Astrocyte (in vitro differentiated cells and primary cell): ENCODE data around the gene SRP9. TPM values are rescaled to one million over a fixed set of nuclear protein-coding genes. Genes with fewer than 3 reads are reported as not detected.
"Not testable (repeated sequence)": the region's sequence is repeated elsewhere in the genome, so short reads cannot be mapped to it uniquely, and the experiment has no call there.

ENCODE experiments used
- DNase-seq: peaks from one replicate; pipeline ENCODE4 v3.0.0-alpha.2; 2010; ENCODE audit warnings: low read depth
- FAIRE-seq: peaks from 2 replicates; lab custom pipeline; 2011; peaks lifted over from hg19 to GRCh38; lab: Jason Lieb, UNC
- H2AFZ ChIP-seq: 2 replicates; pipeline ENCODE4 v1.6.0; 2012; ENCODE audit warnings: low read depth, low read length, inconsistent platforms
- H3K27ac ChIP-seq: 2 replicates; pipeline ENCODE4 v1.5.1; 2011; ENCODE audit warnings: low read depth, low read length, inconsistent platforms
- H3K27me3 ChIP-seq: 2 replicates; pipeline ENCODE4 v1.6.0; 2011; ENCODE audit warnings: low read length, inconsistent platforms; ENCODE audit not compliant: insufficient read depth
- H3K36me3 ChIP-seq: 2 replicates; pipeline ENCODE4 v1.5.1; 2011; ENCODE audit warnings: low read length, inconsistent platforms; ENCODE audit not compliant: insufficient read depth
- H3K4me1 ChIP-seq: 2 replicates; pipeline ENCODE4 v1.5.1; 2011; ENCODE audit warnings: low read length, inconsistent platforms; ENCODE audit not compliant: insufficient read depth
- H3K4me2 ChIP-seq: 2 replicates; pipeline ENCODE4 v1.6.0; 2012; ENCODE audit warnings: low read length, inconsistent platforms
- H3K4me3 ChIP-seq: 2 replicates; pipeline ENCODE4 v1.5.1; 2011; ENCODE audit warnings: low read depth, mild to moderate bottlenecking, low read length, inconsistent platforms; ENCODE audit not compliant: insufficient read depth
- H3K79me2 ChIP-seq: 2 replicates; pipeline ENCODE4 v1.6.0; 2012; ENCODE audit warnings: mild to moderate bottlenecking, low read length, inconsistent platforms; ENCODE audit not compliant: insufficient read depth
- H3K9ac ChIP-seq: 2 replicates; pipeline ENCODE4 v1.6.0; 2012; ENCODE audit warnings: mild to moderate bottlenecking, low read length, inconsistent platforms
- H3K9me3 ChIP-seq: 2 replicates; pipeline ENCODE4 v1.5.1; 2012; ENCODE audit warnings: low read depth, mild to moderate bottlenecking, low read length, inconsistent platforms; ENCODE audit not compliant: insufficient read depth
- H4K20me1 ChIP-seq: 2 replicates; pipeline ENCODE4 v1.6.0; 2012; ENCODE audit warnings: low read length, inconsistent platforms; ENCODE audit not compliant: insufficient read depth
- H3K27ac Mint-ChIP-seq: one replicate; pipeline ENCODE4 v1.8.0; 2021; ENCODE audit warnings: mild to moderate bottlenecking, mixed read lengths; ENCODE audit not compliant: unreplicated experiment
- H3K27me3 Mint-ChIP-seq: one replicate; pipeline ENCODE4 v1.8.0; 2021; ENCODE audit warnings: low read depth, mixed read lengths; ENCODE audit not compliant: unreplicated experiment
- H3K36me3 Mint-ChIP-seq: one replicate; pipeline ENCODE4 v1.8.0; 2021; ENCODE audit warnings: low read depth, mixed read lengths; ENCODE audit not compliant: unreplicated experiment
- H3K4me1 Mint-ChIP-seq: one replicate; pipeline ENCODE4 v1.8.0; 2021; ENCODE audit warnings: low read depth, mixed read lengths; ENCODE audit not compliant: unreplicated experiment
- H3K4me3 Mint-ChIP-seq: one replicate; pipeline ENCODE4 v1.8.0; 2021; ENCODE audit warnings: mild to moderate bottlenecking, moderate library complexity, mixed read lengths; ENCODE audit not compliant: unreplicated experiment
- H3K9me3 Mint-ChIP-seq: one replicate; pipeline ENCODE4 v1.8.0; 2021; ENCODE audit warnings: mild to moderate bottlenecking, mixed read lengths; ENCODE audit not compliant: unreplicated experiment
- CTCF ChIP-seq: IDR thresholded peaks from 2 replicates; pipeline ENCODE4 v1.5.1; 2011; ENCODE audit warnings: low read depth, mild to moderate bottlenecking, inconsistent platforms, low read length, moderate library complexity; ENCODE audit not compliant: insufficient read depth
- EZH2 ChIP-seq: IDR thresholded peaks from 2 replicates; pipeline ENCODE4 v1.6.1; 2012; ENCODE audit warnings: mild to moderate bottlenecking, low read length, inconsistent platforms; ENCODE audit not compliant: insufficient read depth
- total RNA-seq: library from RNA; stranded (reverse); gene quantifications from 2 replicates; pipeline ENCODE4 v1.2.1, GENCODE V29; 2021

Gene SRP9
- total RNA-seq, 1 donor from 2014 or later, result 269 TPM

- Histone ChIP-seq H3K36me3 (no peaks in the 10 kb centered on the region), H3K4me1 (peaks cover 27% of the 10 kb centered on the region), H3K4me2 (peak overlapping the region; percentile 40), H3K27me3 (no peaks in the 10 kb centered on the region), H3K9ac (no peak overlapping the region), H3K9me3 (no peaks in the 10 kb centered on the region), H4K20me1 (peaks cover 19% of the 10 kb centered on the region), H3K4me3 (no peak overlapping the region), H3K79me2 (peaks cover 18% of the 10 kb centered on the region), H3K27ac (no peak overlapping the region), H2AFZ (no peak overlapping the region)
- no peaks in the 10 kb centered on the region for H3K27me3 Mint-ChIP-seq
- peaks cover 36% of the 10 kb centered on the region for H3K4me1 Mint-ChIP-seq
- H3K27ac Mint-ChIP-seq, result no peak overlapping the region
- no peak for DNase-seq
- TF ChIP-seq CTCF, result no peak
- no peak for TF ChIP-seq EZH2
- peaks cover 2% of the 10 kb centered on the region for H3K9me3 Mint-ChIP-seq
- H3K36me3 Mint-ChIP-seq, result peaks cover 4% of the 10 kb centered on the region
- H3K4me3 Mint-ChIP-seq, result peak overlapping the region; percentile 70
- FAIRE-seq, result no peak
Measured at GRCh38 chr1:225813214-225813964, 35.8 kb downstream of the SRP9 start.

GRCh38 chr1:225814381-225814780 lies 36.8 kb downstream of the SRP9 start:
- peaks cover 18% of the 10 kb centered on the region for H3K79me2 ChIP-seq
- peaks cover 39% of the 10 kb centered on the region for H3K4me1 Mint-ChIP-seq

GRCh38 chr1:225815090-225815489 lies 37.5 kb downstream of the SRP9 start:
- Histone ChIP-seq H3K79me2 (peaks cover 18% of the 10 kb centered on the region), H4K20me1 (peaks cover 19% of the 10 kb centered on the region), H3K4me1 (peaks cover 27% of the 10 kb centered on the region)
- not testable (repeated sequence) for H3K4me3 ChIP-seq, H3K4me3 Mint-ChIP-seq, H3K27ac Mint-ChIP-seq, H2AFZ ChIP-seq, H3K4me2 ChIP-seq, H3K9me3 Mint-ChIP-seq, H3K27me3 Mint-ChIP-seq, H3K27ac ChIP-seq, H3K9me3 ChIP-seq, H3K36me3 ChIP-seq, H3K36me3 Mint-ChIP-seq, H3K27me3 ChIP-seq, DNase-seq, H3K9ac ChIP-seq, FAIRE-seq
- H3K4me1 Mint-ChIP-seq, result peaks cover 44% of the 10 kb centered on the region

More at GRCh38 chr1:225814381-225814780, 36.8 kb downstream of the SRP9 start:
- TF ChIP-seq CTCF (no peak), EZH2 (no peak)
- Histone ChIP-seq H2AFZ (no peak overlapping the region), H3K9me3 (no peaks in the 10 kb centered on the region), H3K36me3 (no peaks in the 10 kb centered on the region), H3K4me1 (peaks cover 27% of the 10 kb centered on the region), H3K4me3 (no peak overlapping the region), H3K4me2 (no peak overlapping the region), H3K27me3 (no peaks in the 10 kb centered on the region), H4K20me1 (peaks cover 19% of the 10 kb centered on the region), H3K27ac (no peak overlapping the region), H3K9ac (no peak overlapping the region)
- peaks cover 2% of the 10 kb centered on the region for H3K9me3 Mint-ChIP-seq
- H3K27ac Mint-ChIP-seq, result no peak overlapping the region
- peaks cover 4% of the 10 kb centered on the region for H3K36me3 Mint-ChIP-seq
- FAIRE-seq, result no peak
- H3K27me3 Mint-ChIP-seq, result no peaks in the 10 kb centered on the region
- H3K4me3 Mint-ChIP-seq, result no peak overlapping the region
- no peak for DNase-seq
